Measurements from ENCODE around the gene KRT40.

GRCh38 chr17:40940266-40940665 lies 43.9 kb downstream of the KRT40 start:
- TF ChIP-seq, protein P1, sequence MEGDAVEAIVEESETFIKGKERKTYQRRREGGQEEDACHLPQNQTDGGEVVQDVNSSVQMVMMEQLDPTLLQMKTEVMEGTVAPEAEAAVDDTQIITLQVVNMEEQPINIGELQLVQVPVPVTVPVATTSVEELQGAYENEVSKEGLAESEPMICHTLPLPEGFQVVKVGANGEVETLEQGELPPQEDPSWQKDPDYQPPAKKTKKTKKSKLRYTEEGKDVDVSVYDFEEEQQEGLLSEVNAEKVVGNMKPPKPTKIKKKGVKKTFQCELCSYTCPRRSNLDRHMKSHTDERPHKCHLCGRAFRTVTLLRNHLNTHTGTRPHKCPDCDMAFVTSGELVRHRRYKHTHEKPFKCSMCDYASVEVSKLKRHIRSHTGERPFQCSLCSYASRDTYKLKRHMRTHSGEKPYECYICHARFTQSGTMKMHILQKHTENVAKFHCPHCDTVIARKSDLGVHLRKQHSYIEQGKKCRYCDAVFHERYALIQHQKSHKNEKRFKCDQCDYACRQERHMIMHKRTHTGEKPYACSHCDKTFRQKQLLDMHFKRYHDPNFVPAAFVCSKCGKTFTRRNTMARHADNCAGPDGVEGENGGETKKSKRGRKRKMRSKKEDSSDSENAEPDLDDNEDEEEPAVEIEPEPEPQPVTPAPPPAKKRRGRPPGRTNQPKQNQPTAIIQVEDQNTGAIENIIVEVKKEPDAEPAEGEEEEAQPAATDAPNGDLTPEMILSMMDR (conservative IDR thresholded peaks at IDR 0.05; ENCODE audit: low read depth in 2 of 2): no peak
- TF ChIP-seq REST (IDR thresholded peaks at IDR 0.05; ENCODE audit: unreplicated experiment) (no peak), EZH2 (IDR thresholded peaks at IDR 0.05; ENCODE audit: low read depth, unreplicated experiment) (no peak), EZH2phosphoT487 (IDR thresholded peaks at IDR 0.05; ENCODE audit: unreplicated experiment) (no peak)

All from GM23338 (cell line).